ENCODE measurements around the gene ZNF827. TPM values are rescaled to one million over a fixed set of nuclear protein-coding genes. Genes with fewer than 3 reads are reported as not detected.

The ZNF827 gene
- total and polyA plus RNA-seq, 2 experiments from 2014 or later, result 20.3 to 33.1 TPM

DNA sequence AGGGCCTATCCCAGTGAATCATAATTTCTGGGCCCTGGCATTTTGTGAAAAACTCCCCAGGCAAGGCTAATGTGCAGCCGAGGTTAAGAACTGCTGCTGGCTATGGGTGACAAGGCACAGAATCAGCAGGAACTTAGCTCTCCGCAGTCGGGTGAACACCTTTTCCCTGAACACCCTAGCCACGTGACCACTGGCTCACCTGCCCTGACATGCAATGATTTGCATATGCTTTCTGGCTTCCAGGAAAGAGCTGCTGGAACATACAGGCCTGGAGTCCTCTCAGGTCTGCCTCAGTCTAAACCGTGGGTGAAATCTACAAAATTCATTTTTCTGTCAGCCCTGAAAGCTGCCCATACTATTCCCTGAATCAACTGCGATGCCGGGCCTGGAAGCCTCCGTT lies 56.6 kb downstream of the ZNF827 start:
- peaks cover 66% of the 10 kb centered on the region for H3K36me3 Mint-ChIP-seq (ENCODE audit: low read depth)
- TF ChIP-seq, protein P1, sequence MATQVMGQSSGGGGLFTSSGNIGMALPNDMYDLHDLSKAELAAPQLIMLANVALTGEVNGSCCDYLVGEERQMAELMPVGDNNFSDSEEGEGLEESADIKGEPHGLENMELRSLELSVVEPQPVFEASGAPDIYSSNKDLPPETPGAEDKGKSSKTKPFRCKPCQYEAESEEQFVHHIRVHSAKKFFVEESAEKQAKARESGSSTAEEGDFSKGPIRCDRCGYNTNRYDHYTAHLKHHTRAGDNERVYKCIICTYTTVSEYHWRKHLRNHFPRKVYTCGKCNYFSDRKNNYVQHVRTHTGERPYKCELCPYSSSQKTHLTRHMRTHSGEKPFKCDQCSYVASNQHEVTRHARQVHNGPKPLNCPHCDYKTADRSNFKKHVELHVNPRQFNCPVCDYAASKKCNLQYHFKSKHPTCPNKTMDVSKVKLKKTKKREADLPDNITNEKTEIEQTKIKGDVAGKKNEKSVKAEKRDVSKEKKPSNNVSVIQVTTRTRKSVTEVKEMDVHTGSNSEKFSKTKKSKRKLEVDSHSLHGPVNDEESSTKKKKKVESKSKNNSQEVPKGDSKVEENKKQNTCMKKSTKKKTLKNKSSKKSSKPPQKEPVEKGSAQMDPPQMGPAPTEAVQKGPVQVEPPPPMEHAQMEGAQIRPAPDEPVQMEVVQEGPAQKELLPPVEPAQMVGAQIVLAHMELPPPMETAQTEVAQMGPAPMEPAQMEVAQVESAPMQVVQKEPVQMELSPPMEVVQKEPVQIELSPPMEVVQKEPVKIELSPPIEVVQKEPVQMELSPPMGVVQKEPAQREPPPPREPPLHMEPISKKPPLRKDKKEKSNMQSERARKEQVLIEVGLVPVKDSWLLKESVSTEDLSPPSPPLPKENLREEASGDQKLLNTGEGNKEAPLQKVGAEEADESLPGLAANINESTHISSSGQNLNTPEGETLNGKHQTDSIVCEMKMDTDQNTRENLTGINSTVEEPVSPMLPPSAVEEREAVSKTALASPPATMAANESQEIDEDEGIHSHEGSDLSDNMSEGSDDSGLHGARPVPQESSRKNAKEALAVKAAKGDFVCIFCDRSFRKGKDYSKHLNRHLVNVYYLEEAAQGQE (IDR thresholded peaks at IDR 0.05; ENCODE audit: unreplicated experiment), result no peak
- TF ChIP-seq JUNB (IDR thresholded peaks at IDR 0.05; ENCODE audit: unreplicated experiment) (no peak), NANOG (IDR thresholded peaks at IDR 0.05; ENCODE audit: borderline replicate concordance) (no peak), CREB1 (CRISPR knock-in tag; IDR thresholded peaks at IDR 0.05; ENCODE audit: low read depth) (no peak)
- ATAC-seq (peak; percentile 62), DNase-seq (ENCODE audit: low spot score) (no peak)
- Histone ChIP-seq H3K79me2 (replicated peaks; ENCODE audit: insufficient read depth) (peaks cover 80% of the 10 kb centered on the region), H3K4me3 (no peak overlapping the region), H3K27ac (ENCODE audit: low read depth) (peak overlapping the region; percentile 77; the same call in 1 of the 2 replicates), H2AFZ (no peak overlapping the region), H3K36me3 (ENCODE audit: insufficient read depth) (no peaks in the 10 kb centered on the region; the same call in none of the 2 replicates), H3K9me2 (ENCODE audit: insufficient read depth) (no peaks in the 10 kb centered on the region), H4K20me1 (replicated peaks; ENCODE audit: insufficient read depth) (no peaks in the 10 kb centered on the region), H3K4me1 (ENCODE audit: insufficient read depth) (peaks cover 49% of the 10 kb centered on the region), H3K27me3 (ENCODE audit: insufficient read depth) (no peaks in the 10 kb centered on the region), H3F3A (replicated peaks; ENCODE audit: low read depth) (peaks cover 8% of the 10 kb centered on the region), H3K4me2 (no peak overlapping the region)
- no peak overlapping the region for H3K4me3 Mint-ChIP-seq
- H3K9me3 Mint-ChIP-seq, result no peaks in the 10 kb centered on the region
- H3K27me3 Mint-ChIP-seq (ENCODE audit: insufficient read depth, low read depth, poor library complexity), result peaks cover 5% of the 10 kb centered on the region
- H3K27ac Mint-ChIP-seq, result peak overlapping the region; percentile 65; the same call in 1 of the 2 replicates
- peaks cover 67% of the 10 kb centered on the region for H3K4me1 Mint-ChIP-seq

DNA sequence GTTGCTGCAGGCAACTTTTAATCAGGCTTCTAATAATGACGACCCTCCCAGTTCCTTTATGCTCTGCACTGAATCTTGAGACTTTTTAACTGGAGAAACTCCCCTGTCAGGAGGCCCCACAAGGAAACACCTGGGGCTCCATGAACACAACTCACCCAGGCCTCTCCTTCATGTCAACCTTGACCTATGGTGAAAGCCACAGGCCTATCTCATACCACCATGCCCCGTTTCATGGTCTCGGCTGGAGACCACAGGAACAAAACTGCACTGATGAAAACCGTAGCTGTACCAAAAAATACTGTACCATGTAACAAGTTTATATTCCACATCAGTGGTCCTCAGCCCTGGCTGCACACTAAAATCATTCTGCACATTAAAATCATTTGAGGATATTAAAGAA lies 57.0 kb downstream of the ZNF827 start:
- no peaks in the 10 kb centered on the region for H3K9me3 Mint-ChIP-seq
- peaks cover 5% of the 10 kb centered on the region for H3K27me3 Mint-ChIP-seq (ENCODE audit: insufficient read depth, low read depth, poor library complexity)
- Histone ChIP-seq H2AFZ (no peak overlapping the region), H3K36me3 (ENCODE audit: insufficient read depth) (no peaks in the 10 kb centered on the region; the same call in none of the 2 replicates), H3K4me1 (ENCODE audit: insufficient read depth) (peaks cover 45% of the 10 kb centered on the region), H3K9me2 (ENCODE audit: insufficient read depth) (no peaks in the 10 kb centered on the region), H3K27ac (ENCODE audit: low read depth) (peak overlapping the region; percentile 77), H3K79me2 (replicated peaks; ENCODE audit: insufficient read depth) (peaks cover 82% of the 10 kb centered on the region), H3K4me2 (no peak overlapping the region), H3K27me3 (ENCODE audit: insufficient read depth) (no peaks in the 10 kb centered on the region), H4K20me1 (replicated peaks; ENCODE audit: insufficient read depth) (no peaks in the 10 kb centered on the region), H3F3A (replicated peaks; ENCODE audit: low read depth) (peaks cover 4% of the 10 kb centered on the region), H3K4me3 (no peak overlapping the region)
- DNase-seq (ENCODE audit: low spot score), result no peak
- H3K4me3 Mint-ChIP-seq, result no peak overlapping the region
- H3K27ac Mint-ChIP-seq, result peak overlapping the region; percentile 76
- no peak for ATAC-seq
- peaks cover 66% of the 10 kb centered on the region for H3K36me3 Mint-ChIP-seq (ENCODE audit: low read depth)
- peaks cover 63% of the 10 kb centered on the region for H3K4me1 Mint-ChIP-seq
- TF ChIP-seq, protein P1 (IDR thresholded peaks at IDR 0.05; ENCODE audit: unreplicated experiment), result no peak
- TF ChIP-seq ZNF114 (CRISPR knock-in tag; IDR thresholded peaks at IDR 0.05), result no peak
- no peak for TF ChIP-seq JUNB (IDR thresholded peaks at IDR 0.05; ENCODE audit: unreplicated experiment)
- no peak for TF ChIP-seq POLR2AphosphoS5 (IDR thresholded peaks at IDR 0.05; ENCODE audit: low read depth)
- TF ChIP-seq, protein P2, sequence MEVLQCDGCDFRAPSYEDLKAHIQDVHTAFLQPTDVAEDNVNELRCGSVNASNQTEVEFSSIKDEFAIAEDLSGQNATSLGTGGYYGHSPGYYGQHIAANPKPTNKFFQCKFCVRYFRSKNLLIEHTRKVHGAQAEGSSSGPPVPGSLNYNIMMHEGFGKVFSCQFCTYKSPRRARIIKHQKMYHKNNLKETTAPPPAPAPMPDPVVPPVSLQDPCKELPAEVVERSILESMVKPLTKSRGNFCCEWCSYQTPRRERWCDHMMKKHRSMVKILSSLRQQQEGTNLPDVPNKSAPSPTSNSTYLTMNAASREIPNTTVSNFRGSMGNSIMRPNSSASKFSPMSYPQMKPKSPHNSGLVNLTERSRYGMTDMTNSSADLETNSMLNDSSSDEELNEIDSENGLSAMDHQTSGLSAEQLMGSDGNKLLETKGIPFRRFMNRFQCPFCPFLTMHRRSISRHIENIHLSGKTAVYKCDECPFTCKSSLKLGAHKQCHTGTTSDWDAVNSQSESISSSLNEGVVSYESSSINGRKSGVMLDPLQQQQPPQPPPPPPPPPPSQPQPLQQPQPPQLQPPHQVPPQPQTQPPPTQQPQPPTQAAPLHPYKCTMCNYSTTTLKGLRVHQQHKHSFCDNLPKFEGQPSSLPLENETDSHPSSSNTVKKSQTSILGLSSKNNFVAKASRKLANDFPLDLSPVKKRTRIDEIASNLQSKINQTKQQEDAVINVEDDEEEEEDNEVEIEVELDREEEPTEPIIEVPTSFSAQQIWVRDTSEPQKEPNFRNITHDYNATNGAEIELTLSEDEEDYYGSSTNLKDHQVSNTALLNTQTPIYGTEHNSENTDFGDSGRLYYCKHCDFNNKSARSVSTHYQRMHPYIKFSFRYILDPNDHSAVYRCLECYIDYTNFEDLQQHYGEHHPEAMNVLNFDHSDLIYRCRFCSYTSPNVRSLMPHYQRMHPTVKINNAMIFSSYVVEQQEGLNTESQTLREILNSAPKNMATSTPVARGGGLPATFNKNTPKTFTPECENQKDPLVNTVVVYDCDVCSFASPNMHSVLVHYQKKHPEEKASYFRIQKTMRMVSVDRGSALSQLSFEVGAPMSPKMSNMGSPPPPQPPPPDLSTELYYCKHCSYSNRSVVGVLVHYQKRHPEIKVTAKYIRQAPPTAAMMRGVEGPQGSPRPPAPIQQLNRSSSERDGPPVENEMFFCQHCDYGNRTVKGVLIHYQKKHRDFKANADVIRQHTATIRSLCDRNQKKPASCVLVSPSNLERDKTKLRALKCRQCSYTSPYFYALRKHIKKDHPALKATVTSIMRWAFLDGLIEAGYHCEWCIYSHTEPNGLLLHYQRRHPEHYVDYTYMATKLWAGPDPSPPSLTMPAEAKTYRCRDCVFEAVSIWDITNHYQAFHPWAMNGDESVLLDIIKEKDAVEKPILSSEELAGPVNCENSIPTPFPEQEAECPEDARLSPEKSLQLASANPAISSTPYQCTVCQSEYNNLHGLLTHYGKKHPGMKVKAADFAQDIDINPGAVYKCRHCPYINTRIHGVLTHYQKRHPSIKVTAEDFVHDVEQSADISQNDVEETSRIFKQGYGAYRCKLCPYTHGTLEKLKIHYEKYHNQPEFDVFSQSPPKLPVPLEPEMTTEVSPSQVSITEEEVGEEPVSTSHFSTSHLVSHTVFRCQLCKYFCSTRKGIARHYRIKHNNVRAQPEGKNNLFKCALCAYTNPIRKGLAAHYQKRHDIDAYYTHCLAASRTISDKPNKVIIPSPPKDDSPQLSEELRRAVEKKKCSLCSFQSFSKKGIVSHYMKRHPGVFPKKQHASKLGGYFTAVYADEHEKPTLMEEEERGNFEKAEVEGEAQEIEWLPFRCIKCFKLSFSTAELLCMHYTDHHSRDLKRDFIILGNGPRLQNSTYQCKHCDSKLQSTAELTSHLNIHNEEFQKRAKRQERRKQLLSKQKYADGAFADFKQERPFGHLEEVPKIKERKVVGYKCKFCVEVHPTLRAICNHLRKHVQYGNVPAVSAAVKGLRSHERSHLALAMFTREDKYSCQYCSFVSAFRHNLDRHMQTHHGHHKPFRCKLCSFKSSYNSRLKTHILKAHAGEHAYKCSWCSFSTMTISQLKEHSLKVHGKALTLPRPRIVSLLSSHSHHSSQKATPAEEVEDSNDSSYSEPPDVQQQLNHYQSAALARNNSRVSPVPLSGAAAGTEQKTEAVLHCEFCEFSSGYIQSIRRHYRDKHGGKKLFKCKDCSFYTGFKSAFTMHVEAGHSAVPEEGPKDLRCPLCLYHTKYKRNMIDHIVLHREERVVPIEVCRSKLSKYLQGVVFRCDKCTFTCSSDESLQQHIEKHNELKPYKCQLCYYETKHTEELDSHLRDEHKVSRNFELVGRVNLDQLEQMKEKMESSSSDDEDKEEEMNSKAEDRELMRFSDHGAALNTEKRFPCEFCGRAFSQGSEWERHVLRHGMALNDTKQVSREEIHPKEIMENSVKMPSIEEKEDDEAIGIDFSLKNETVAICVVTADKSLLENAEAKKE (CRISPR knock-in tag; IDR thresholded peaks at IDR 0.05), result no peak

All from GM23338 (cell line).